Lower leg skin (tissue), 3 donors: ENCODE measurements around the gene GPR84.

ENCODE experiments used
- CTCF ChIP-seq, 3 donors: fragments of 450-650 bp; IDR thresholded peaks; one replicate each; pipeline ENCODE4 v1.5.1; 2016; ENCODE audit warnings: antibody characterized with exemption in 3 of 3, mild to moderate bottlenecking in 3 of 3, moderate library complexity in 2 of 3
- POLR2A ChIP-seq, 2 donors: fragments of 450-650 bp; IDR thresholded peaks; one replicate each; pipeline ENCODE4 v1.6.1; 2016 to 2017; ENCODE audit warnings: antibody characterized with exemption in 2 of 2, mild to moderate bottlenecking in 1 of 2, moderate library complexity in 1 of 2

- peak in 1 of 3 donors; percentile 60 for TF ChIP-seq CTCF (IDR thresholded peaks at IDR 0.05)
- TF ChIP-seq POLR2A (IDR thresholded peaks at IDR 0.05) = no peak
These were observed 30.0 kb upstream of the GPR84 start for GRCh38 chr12:54394281-54394719.
